SK-N-MC (cell line): Measurements from ENCODE around the gene CHST1.

Experiments used
- DNase-seq: peaks from one replicate; pipeline ENCODE4 v3.0.0-alpha.2; 2011; ENCODE audit warnings: low read depth, low spot score
- H3K27ac ChIP-seq: fragments of 200-600 bp; sonication (generic); 2 replicates; pipeline ENCODE4 v1.5.1; 2016; ENCODE audit warnings: mixed run types
- H3K36me3 ChIP-seq: fragments of 200-600 bp; sonication (generic); 2 replicates; pipeline ENCODE4 v1.6.1; 2017; ENCODE audit warnings: antibody characterized with exemption, low read length, mixed read lengths; ENCODE audit not compliant: insufficient read depth
- H3K4me3 ChIP-seq: fragments of 200-600 bp; sonication (generic); 2 replicates; pipeline ENCODE4 v1.5.1; 2016
- H3K9ac ChIP-seq: fragments of 200-600 bp; sonication (generic); 2 replicates; pipeline ENCODE4 v1.8.0; 2017; ENCODE audit warnings: mixed run types, mixed read lengths; ENCODE audit not compliant: insufficient read length
- H3K9me3 ChIP-seq: fragments of 200-600 bp; sonication (generic); 2 replicates; pipeline ENCODE4 v1.6.1; 2017; ENCODE audit warnings: low read depth, mild to moderate bottlenecking, antibody characterized with exemption, low read length, moderate library complexity, mixed read lengths
- EZH2 ChIP-seq: fragments of 200-600 bp; sonication (generic); IDR thresholded peaks from one replicate; pipeline ENCODE4 v1.6.1; 2017; ENCODE audit warnings: antibody characterized with exemption
- FOXP2 ChIP-seq: optimal IDR thresholded peaks from 2 replicates; pipeline ENCODE3; 2011; ENCODE audit warnings: mild to moderate bottlenecking, moderate library complexity; ENCODE audit not compliant: insufficient read depth; ENCODE audit errors: extremely low read length, control extremely low read depth
- POLR2AphosphoS5 ChIP-seq: IDR thresholded peaks from 2 replicates; pipeline ENCODE4 v1.6.1; 2012; ENCODE audit warnings: mild to moderate bottlenecking, low read depth, low read length, borderline replicate concordance

The CHST1 gene

DNA sequence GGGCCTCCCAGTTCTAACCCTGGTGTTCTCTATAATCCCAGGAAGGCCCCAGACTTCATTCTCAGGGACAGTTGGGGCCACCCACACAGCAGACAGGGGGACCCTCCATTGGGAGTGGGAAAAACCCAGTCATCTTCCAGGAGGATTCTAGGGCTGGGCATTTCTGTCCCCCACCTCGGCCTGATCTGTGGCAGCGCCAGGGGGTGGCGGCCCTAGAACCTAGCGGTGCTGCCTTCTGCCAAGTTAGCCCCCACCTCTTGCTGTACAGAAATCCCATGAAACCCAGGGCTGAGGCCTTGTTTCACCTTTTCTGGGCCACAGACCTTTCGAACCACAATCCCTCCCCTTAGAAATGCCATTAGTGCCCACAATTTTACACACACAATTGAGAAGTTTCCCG lies 9.6 kb downstream of the CHST1 start:
- no peak for TF ChIP-seq FOXP2
- TF ChIP-seq POLR2AphosphoS5: no peak
- no peak for TF ChIP-seq EZH2

DNA sequence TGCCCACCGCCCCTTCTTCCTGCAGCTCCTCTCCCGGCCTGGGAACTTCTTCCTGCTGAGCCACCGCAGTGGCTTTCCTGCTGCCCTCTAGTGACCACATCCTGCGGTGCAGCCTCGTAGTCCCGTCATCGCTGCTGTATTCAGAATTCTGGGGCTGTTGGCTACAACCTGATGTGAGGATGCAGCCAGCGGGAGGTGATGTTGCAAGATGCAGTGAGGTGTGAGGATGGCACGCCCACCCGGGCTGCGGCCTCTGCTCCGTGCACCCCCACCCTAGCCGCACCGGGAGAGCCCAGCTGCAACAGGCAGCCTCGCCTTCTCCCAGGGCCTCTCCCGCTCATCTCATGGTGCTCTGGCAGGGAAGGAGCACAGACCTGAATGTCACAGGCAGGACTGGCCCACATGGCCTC lies 10.1 kb downstream of the CHST1 start:
- DNase-seq: no peak
- no peak overlapping the region for H3K27ac ChIP-seq
- H3K9me3 ChIP-seq: no peaks in the 10 kb centered on the region
- no peak overlapping the region for H3K4me3 ChIP-seq
- no peaks in the 10 kb centered on the region for H3K36me3 ChIP-seq
- no peak overlapping the region for H3K9ac ChIP-seq
- no peak for TF ChIP-seq POLR2AphosphoS5
- TF ChIP-seq FOXP2: no peak
- no peak for TF ChIP-seq EZH2

More for the DNA sequence above, 9.6 kb downstream of the CHST1 start:
- no peak for DNase-seq
- Histone ChIP-seq H3K9ac (no peak overlapping the region), H3K4me3 (no peak overlapping the region), H3K36me3 (no peaks in the 10 kb centered on the region), H3K27ac (no peak overlapping the region), H3K9me3 (no peaks in the 10 kb centered on the region)

GRCh38 chr11:45655012-45655283 lies 10.5 kb downstream of the CHST1 start:
- TF ChIP-seq POLR2AphosphoS5 (no peak), FOXP2 (no peak), EZH2 (no peak)
- DNase-seq: no peak
- no peak overlapping the region for H3K27ac ChIP-seq

DNA sequence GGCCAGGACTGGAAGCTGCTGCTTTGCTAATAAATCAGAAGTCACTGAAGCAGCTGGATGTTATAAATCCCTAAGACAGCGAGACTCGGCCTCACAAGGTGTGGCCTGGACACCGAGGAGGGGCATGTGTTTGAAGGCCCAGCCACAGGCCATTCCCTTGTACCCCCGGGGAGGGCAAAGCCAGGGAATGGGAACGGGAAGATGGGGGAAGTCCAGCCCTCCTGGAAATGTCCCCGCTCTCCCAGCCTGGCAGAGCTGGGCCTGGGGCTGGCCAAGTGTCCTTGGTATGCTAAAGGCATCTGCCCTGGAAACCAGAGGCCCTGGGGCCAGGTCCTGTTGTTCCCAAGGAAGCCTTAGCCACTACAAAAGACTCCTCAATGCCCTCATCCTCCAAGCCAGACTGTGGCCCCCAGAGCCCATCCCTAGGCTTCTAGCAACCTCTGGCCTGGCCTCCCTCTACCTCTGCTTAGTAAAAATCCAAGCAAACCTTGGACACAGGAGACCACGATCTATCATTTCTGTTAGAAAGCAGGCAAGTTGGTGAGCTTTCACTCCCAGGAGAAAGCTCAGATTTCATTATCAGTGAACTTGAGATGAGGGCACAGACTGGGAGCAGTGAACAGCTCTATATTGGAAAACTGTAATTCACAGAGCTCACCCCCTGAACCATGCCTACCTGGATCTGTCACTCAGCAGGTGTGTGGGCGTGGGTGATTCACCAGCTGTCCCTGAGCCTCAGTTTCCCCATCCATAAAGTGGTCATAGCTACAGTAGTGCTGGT lies 11.0 kb downstream of the CHST1 start:
- H3K4me3 ChIP-seq: no peak overlapping the region
- TF ChIP-seq EZH2: no peak
- no peak for TF ChIP-seq FOXP2
- TF ChIP-seq POLR2AphosphoS5: no peak
- H3K9ac ChIP-seq: no peak overlapping the region
- no peaks in the 10 kb centered on the region for H3K36me3 ChIP-seq
- DNase-seq: no peak
- H3K9me3 ChIP-seq: no peaks in the 10 kb centered on the region
- H3K27ac ChIP-seq: no peak overlapping the region

More at GRCh38 chr11:45655012-45655283, 10.5 kb downstream of the CHST1 start:
- Histone ChIP-seq H3K4me3 (no peak overlapping the region), H3K9ac (no peak overlapping the region), H3K36me3 (no peaks in the 10 kb centered on the region), H3K9me3 (no peaks in the 10 kb centered on the region)

GRCh38 chr11:45653277-45653676 lies 12.1 kb downstream of the CHST1 start:
- TF ChIP-seq FOXP2 (no peak), EZH2 (no peak), POLR2AphosphoS5 (no peak)
- Histone ChIP-seq H3K9ac (no peak overlapping the region), H3K27ac (no peak overlapping the region), H3K9me3 (no peaks in the 10 kb centered on the region), H3K4me3 (no peak overlapping the region), H3K36me3 (no peaks in the 10 kb centered on the region)
- no peak for DNase-seq

DNA sequence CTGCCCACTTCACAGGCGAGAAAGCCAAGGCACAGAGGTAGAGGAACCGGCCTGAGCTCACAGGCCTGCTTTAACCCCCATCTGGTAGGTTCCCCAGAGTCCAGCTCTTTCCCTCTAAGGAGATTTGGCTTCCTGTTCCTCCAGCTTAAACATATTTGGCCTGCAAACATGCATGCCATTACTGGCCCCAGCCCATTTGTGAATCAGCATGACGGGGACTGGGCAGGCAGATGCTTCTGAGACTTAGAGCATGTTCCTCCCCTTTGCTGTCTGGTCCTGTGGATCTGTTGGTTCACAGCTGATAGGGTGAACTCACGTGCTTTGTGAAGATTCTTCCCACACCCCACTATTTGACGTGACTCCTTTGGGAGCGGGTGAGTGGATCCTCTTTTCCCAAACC lies 12.6 kb downstream of the CHST1 start:
- H3K9me3 ChIP-seq: no peaks in the 10 kb centered on the region
- no peak for TF ChIP-seq EZH2
- no peak overlapping the region for H3K9ac ChIP-seq
- H3K4me3 ChIP-seq: no peak overlapping the region
- H3K27ac ChIP-seq: no peak overlapping the region
- DNase-seq: no peak
- H3K36me3 ChIP-seq: no peaks in the 10 kb centered on the region

DNA sequence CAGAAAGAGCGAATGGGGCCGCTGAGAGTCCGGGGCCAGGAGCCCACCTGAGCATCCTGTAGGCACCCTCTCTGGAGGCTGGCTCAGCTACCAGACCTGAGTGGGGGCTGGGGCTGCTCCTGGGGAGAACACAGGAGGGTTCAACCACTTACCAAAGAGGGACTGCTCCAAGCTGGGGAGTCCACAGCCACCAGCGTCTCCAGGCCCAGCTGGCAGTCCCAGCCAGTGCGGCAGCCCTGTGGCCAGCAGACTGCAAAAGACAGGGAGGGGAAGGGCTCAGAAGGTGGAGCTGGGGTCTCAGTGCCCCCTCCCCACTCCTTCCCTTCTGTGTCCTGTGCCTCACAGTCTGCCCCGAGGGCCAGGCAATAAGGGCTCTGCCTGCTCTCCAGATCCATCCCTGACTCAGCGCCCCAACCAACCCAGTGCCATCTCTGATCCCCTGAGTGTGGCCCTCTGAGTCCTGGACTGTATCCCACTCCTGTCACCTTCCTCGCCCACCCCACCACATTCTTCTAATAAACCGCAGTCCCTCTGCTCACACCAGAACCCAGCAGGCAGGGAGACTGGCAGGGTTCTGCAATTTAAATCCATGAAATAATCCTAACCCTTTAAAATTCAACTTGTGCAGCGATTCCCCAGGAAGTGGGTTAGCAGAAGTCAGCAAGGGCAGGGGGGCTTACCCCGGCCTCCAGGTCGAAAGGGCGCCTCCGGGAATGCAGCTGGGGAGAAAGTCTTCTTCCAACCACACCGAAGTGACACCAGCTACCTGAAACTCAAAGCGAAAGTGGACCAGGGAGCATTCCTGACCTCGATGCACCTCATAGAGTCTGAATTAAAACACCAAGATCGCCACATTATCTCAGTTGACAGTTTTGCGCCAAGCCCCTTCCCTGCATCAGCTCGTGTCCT lies 13.3 kb downstream of the CHST1 start:
- Histone ChIP-seq H3K9ac (no peak overlapping the region), H3K27ac (no peak overlapping the region), H3K9me3 (no peaks in the 10 kb centered on the region), H3K36me3 (no peaks in the 10 kb centered on the region), H3K4me3 (no peak overlapping the region)
- TF ChIP-seq FOXP2 (no peak), EZH2 (no peak), POLR2AphosphoS5 (no peak)
- no peak for DNase-seq

DNA sequence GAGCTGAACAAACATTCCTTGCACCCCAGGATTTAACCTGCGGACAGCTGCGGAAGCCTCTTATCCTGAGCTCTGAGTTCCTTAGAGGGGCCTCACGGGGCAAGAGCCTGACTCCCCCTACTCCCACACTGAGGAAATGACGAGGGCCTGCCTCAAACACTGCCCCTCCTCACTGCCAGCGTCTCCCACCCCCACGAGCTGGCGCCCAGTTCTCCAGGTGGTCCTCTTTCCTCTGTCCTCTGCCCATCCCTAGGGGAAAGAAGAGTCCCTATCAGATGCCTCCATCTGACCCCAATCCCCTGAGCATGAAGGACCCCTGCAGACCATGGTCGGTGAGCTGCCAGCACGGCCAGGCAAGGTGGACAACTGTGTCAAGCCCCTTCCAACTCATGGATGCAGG lies 14.3 kb downstream of the CHST1 start:
- Histone ChIP-seq H3K36me3 (no peaks in the 10 kb centered on the region), H3K9ac (no peak overlapping the region), H3K27ac (no peak overlapping the region), H3K4me3 (no peak overlapping the region), H3K9me3 (no peaks in the 10 kb centered on the region)
- no peak for DNase-seq
- TF ChIP-seq POLR2AphosphoS5: no peak
- TF ChIP-seq EZH2: no peak
- no peak for TF ChIP-seq FOXP2
